ENCODE measurements around the gene CHD2. TPM values are rescaled to one million over a fixed set of nuclear protein-coding genes. Genes with fewer than 3 reads are reported as not detected.

Gene CHD2
- total RNA-seq, 1 donor from 2014 or later, result 108 TPM

DNA sequence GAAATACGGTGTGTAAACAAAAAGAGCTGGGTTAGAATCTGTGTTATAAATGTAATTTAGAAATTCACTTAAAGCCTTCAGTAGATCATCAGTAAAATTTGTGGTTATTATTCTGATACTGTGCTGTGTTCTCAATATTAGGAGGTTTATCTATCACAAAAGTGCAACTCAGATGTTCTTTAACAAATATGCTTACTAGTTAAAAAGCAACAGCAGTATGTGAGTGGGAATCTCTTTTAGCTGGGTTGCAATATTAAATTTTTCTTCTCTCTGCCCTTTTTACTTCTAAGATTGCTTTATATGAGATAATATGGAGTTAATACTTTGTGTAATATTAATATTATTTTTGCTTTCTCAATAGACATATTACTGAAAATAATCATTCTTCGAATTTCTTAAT lies 53.4 kb downstream of the CHD2 start:
- no peak for FAIRE-seq
- DNase-seq (ENCODE audit: low spot score in 2 of 2), result no peak

DNA sequence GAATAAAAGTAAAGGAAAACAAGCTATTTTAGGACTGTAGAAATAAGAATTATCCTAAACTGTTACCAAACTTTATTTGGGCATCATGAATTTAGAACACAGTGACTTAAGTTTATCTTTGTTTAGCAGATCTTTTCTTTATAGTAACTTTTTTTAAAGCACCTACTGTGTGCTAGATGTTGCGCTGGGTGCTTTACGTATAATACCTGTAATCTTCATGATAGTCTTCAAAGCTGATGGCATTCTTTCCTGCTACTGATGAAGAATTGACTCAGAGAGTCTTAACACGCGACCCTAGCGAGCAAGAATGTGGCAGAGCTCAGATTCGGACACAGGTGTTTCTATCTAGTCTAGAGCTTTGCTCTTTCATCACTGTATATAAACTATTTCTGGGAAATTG lies 53.9 kb downstream of the CHD2 start:
- DNase-seq (ENCODE audit: low spot score in 2 of 2) (no peak), FAIRE-seq (no peak)

DNA sequence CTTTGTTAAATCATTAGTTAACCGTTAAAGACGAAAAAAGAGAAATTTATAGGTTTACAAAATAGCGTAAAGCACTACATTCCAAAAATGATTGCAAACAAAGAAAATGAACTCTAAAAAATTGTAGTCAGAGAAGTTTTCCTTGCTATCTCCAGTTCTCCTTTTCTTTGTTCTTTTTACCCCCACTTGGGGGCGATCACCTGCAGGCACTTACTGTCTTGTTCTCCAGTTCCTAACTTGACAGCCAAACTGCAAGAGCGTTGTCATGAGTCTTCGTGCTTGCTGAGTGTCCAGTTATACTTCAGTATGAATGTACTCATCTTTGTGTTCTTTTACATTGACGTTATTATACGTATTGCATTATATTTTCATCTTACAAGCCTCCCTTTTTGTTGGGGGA lies 54.5 kb downstream of the CHD2 start:
- FAIRE-seq, result no peak

DNA sequence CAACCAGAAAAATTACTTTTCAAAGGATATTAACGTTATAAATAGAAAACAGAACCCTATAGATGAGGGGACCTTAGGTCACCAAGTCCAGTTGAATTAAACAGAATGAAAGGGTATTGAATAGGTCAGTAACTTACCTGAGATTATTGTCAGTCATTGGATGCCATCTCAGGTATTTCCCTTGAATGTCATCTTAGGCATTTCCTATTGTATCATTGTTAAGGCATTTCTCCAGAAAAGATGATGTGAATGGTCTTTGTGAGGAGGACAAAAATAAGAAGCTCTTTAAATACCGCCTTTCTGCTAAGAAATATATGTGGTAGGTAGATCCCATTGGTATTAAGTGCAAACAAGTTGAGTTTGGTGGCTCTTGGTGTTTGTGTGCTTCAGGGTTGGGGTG lies 55.6 kb downstream of the CHD2 start:
- DNase-seq (ENCODE audit: low spot score in 2 of 2), result no peak
- FAIRE-seq, result no peak

More for the DNA sequence above, 54.5 kb downstream of the CHD2 start:
- DNase-seq (ENCODE audit: low spot score in 2 of 2), result no peak

DNA sequence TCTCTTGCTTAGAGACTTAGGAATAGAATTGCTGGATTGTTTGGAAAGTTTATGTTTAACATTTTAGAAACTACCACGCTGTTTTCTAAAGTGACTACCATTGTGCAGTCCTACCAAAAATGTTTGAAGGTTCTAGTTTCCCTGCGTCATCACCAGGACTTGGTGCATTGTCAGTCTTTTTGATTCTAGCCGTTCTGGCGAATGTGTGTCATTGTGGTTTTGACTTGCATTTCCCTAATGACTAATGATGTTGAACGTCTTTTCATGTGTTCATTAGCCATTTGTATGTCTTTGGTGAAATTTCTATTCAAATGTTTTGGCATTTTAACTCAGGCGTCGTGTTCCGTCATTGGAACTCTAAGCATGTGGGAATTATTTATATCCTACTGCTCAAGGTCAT lies 58.0 kb downstream of the CHD2 start:
- FAIRE-seq, result no peak
- no peak for DNase-seq (ENCODE audit: low spot score in 2 of 2)

DNA sequence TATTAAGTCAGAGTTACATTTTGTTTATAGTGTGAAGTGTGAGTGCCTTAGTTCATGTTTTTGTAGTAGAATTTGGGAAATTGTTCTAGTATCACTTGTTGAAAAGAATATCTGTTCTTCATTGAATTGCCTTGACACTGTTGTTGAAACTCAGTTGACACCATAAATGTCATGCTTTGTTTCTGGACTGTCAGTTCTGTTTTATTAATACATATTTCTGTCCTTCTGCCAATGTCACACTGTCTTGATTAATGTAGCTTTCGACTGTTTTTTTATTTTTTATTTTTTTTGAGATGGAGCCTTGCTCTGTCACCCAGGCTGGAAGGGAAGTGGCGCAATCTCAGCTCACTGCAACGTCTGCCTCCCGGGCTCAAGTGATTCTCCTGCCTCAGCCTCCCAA lies 59.1 kb downstream of the CHD2 start:
- FAIRE-seq, result no peak
- no peak for DNase-seq (ENCODE audit: low spot score in 2 of 2)

DNA sequence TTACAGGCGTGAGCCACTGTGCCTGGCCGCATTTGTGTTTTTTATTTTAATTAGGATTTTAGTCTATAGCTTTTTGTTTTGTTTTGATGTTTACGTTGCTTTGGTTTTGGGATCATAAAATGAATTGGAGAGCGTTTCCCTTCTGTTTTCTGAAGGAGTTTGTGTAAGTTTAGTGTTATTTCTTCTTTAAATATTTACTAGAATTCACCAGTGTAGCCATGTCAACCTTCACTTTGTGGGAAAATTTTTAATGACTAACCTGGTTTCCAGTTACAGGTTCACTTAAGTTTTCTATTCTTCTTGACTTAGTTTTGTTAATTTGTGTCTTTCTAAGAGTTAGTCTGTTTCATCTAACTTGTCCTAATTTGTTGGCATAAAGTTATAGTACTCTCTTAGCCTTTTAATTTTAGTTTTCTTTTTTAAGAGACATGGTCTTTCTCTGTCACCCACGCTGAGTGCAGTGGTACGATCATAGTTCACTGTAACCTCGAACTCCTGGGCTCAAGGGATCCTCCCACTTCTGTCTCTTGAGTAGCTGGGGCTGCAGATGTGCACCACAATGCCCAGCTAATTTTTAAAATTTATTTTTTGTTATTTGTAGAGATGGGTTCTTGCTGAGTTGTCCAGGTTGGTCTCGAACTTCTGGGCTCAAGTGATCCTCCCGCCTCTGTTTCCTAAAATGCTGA lies 61.0 kb downstream of the CHD2 start:
- no peak for DNase-seq (ENCODE audit: low spot score in 2 of 2)
- FAIRE-seq, result no peak

DNA sequence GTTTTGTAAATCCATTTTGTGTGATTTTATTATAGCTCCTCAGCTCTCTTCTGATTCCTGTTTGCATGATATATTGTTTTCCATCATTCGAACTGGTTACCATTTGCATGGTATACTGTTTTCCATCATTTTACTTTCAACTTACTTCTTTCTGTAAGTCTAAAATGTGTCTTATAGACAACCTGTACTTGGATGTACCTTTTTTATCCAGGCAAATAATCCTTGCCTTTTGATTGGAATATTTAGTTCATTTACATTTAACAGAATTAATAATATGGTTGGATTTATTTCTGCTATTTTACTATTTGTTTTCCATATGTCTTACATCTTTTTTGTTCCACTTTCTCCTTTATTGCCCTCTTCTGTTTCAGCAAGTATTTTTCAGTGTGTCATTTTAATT lies 62.8 kb downstream of the CHD2 start:
- FAIRE-seq, result no peak
- DNase-seq (ENCODE audit: low spot score in 2 of 2), result no peak

DNA sequence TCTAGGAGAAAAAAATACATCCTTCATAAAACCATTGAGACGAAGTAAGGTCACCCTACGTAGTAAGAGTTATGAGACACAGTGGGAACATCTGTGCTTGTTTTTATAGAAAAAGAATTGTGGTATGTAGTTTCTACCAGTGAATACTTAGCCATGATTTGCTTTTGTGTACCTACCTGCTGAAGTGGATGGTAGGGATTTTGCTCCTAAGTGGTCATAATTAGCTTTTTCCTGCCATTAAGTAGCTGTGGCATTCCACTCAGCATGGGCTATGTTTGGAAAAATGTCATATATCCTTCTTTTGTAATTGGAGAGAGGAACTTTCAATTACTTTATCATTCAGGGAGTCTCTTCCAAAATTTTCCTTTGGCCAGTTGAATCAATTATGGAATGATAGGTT lies 63.7 kb downstream of the CHD2 start:
- DNase-seq (ENCODE audit: low spot score in 2 of 2), result no peak
- no peak for FAIRE-seq

DNA sequence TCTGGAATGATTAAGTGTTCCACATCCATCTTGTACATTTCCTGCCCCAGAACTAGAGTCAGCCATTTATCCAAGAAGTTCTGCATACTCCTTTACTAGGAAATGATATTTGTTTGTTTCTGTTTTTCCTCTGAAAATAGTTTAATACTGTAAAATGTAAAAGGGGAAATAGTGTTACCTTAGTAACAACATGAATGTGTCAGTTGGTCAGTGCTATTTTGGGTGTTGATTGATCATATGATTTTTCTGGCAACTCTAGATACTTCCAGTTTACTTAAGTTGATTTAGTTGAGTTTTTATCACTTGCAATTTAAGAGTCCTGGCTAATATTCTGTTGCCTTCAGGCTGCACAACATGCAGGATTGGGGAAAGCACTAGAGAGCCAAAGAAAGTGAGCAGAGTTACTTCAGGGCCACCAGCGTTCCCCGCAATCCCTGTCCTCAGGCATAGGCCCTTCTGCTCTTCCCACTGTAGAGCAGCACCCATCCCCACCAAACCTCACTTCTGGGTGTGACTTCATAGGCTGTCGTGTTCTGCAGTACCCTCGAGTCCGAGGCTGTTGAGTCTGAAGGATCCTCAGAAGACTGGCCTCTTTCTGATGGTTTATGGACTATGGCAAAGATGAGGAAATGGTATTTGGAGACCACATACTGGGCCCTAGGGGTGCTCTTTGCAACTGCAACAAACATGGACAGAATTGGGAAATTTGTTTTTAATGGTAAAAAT lies 69.0 kb downstream of the CHD2 start:
- DNase-seq (ENCODE audit: low spot score in 2 of 2) (no peak), FAIRE-seq (no peak)

DNA sequence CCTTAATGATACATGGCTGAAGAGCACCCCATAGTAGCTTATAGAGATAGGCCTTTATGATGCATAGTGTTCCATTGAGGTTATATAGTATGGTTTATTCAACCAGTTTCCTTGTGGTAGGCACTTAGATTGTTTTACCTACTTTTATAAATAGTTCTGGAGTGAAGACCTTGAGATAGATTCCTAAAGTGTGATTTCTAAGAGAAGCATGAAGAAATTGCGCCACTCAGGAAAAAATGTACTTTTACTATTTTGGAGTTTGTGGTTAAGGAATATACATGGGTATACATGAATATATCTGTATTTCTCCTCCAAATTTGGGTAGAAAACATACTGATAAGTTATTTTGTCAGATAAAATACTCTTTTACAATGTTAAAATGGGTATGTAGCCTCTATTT lies 70.5 kb downstream of the CHD2 start:
- no peak for DNase-seq (ENCODE audit: low spot score in 2 of 2)
- FAIRE-seq, result no peak

DNA sequence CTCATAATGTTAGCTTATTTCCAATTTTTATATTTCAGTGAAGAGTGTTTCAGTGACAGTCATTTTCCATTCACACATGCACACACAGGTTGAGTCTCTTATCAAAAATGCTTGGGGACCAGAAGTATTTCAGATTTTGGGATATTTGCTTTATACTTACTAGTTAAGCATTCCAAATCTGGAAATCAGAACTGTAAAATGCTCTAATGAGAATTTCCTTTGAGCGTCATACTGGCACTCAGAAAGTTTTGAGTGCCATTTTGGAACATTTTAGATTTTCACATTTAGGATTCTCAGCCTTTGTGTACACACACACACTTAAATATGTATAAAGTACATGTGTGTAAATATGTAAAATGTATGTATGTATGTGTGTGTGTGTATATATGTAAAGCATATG lies 71.0 kb downstream of the CHD2 start:
- DNase-seq (ENCODE audit: low spot score in 2 of 2), result no peak
- FAIRE-seq, result no peak

DNA sequence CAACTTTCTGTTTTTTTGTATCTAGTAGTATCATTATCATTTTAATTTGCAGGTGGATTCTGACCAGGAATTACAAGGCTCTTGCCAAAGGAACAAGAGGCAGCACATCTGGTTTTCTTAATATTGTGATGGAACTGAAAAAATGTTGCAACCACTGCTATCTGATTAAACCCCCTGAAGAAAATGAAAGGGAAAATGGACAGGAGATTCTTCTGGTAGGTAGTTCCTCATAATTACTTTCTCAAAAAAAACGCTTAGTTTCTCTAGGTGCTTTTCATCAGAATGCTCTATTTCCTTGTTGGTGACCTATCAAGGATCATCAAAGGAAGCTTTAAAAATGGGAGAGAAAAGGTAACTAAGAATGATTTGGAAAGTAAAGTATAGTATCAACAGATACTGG lies 71.6 kb downstream of the CHD2 start:
- FAIRE-seq (no peak), DNase-seq (ENCODE audit: low spot score in 2 of 2) (no peak)

DNA sequence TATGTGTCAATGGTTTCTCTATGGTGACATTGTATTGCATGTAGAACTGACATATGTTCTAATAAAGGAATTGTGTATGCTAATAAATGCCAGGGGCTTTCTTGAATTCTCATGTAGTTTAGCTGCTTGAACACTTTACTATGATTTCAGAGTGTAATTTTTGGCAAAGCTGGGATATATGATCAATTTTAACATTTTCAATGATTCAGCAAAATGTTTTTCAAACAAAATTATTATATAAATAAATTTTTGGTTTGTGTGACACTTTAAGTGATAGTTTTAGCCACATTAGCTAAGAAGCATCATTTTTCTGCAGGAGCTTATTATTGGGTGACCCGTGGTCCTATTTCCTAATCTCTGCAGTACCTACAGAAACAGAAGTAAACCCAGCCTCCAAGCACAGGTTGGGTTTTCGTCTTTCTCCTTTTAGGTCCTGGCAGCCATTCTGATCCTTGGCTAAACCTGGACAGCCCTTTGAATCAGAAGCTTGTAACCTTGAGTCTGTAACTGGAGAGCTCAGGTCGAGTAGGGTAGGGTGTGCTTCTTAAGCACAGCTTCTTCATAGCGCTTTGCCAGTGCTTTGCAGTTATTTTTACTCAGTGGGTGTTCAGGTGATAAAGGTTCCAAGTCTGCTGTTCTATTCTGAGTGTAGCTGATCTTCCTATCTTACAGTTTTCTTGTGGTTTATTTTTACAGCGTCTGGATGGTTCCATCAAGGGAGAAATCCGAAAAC lies 74.2 kb downstream of the CHD2 start:
- DNase-seq (ENCODE audit: low spot score in 2 of 2) (no peak), FAIRE-seq (no peak)

DNA sequence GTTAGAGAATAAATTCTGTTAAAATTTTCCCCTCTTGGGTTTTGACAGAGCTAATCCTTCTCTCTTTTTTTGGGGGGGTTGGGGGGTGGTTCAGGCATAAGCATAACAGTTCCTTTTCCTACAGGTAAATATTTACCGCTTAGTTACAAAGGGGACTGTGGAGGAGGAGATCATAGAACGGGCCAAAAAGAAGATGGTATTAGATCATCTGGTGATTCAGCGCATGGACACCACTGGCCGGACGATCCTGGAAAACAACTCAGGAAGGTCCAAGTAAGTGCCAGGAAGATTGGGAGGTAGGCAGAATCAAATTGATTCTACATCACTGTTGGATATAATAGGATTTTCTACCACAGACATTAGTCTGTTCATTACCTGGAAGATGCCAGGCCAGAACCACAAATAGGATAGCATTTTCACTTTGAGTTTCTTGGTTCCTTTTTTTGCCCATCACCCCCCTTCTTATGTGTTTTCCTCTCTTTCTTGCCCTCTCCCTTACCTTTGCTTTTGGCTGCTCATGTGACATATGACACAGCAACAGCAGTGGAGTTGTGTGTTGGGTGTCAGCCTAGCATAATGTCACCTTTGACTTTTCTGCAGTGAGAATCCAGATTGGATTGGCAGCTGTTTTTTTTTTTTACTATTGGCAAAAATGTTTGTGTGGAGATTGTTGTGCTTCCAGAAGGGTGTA lies 79.0 kb downstream of the CHD2 start:
- FAIRE-seq, result no peak
- no peak for DNase-seq (ENCODE audit: low spot score in 2 of 2)

DNA sequence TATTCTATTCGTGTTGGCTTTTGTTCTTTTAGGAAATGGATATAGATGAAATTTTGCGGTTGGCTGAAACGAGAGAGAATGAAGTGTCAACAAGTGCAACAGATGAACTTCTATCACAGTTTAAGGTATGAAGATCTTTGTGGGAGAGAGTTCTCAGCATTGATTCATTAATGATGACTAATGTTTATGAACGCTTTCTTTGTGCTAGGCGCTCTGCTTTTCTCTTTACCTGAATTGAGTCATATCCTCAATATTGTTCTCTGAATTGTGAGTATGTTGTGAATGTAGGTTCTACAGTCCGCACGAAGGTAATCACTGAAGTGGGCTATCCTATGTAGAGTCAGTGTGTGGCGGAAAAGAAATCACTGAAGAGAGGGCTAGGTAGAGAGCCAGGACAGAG lies 81.2 kb downstream of the CHD2 start:
- FAIRE-seq (no peak), DNase-seq (ENCODE audit: low spot score in 2 of 2) (no peak)

DNA sequence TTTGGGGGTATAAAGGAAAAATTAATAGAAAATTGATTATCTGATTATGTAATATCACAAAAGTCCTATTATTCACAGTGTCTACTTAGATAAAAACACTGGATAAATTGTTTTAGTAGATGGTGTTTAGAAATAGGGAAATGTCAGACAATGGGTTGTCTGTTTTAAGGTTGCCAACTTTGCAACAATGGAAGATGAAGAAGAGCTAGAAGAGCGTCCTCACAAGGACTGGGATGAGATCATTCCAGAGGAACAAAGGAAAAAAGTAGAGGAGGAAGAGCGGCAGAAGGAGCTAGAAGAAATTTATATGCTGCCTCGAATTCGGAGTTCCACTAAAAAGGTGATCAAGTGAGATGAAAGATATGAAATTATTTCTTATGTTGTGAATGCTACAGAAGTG lies 84.0 kb downstream of the CHD2 start:
- DNase-seq (ENCODE audit: low spot score in 2 of 2), result peak in 1 of 2 donors; percentile 13
- peak; percentile 87 for FAIRE-seq

DNA sequence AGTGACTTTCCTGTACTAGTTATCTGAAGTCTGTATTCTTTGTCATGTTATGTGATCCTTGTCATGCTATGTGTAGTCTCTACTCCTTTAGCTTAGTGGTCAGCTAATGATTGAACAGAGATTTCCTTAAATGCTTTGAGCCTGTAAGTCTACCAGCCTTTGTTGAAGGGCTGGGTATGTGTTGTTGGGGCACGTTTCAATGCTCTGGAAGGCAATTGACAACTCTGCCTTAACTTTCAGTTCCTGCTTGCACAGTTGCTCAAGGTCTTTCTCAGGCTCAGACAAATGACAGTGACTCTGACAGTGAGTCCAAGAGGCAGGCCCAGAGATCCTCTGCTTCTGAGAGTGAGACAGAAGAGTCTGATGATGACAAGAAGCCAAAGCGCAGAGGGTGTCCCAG lies 89.3 kb downstream of the CHD2 start:
- no peak for DNase-seq (ENCODE audit: low spot score in 2 of 2)
- FAIRE-seq, result no peak

DNA sequence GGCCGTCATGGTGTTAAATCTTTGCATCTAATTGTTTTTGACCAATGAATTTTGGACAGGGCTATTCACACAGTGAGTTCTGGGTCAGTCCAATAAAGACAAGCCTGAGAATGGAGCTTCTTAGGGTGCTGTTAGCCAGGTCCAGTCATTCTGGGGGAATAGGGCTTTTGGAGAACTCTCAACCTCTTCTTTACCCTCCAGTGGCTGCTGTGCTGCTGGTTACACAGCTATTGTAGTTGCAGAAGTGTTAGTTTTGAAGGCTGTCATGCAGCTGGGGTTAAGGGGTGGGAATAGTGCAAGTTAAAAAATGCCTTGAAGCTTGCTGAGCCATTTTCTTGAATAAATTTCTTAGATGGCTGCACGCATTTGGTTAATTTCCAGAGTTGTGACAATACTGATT lies 89.9 kb downstream of the CHD2 start:
- no peak for DNase-seq (ENCODE audit: low spot score in 2 of 2)
- no peak for FAIRE-seq

DNA sequence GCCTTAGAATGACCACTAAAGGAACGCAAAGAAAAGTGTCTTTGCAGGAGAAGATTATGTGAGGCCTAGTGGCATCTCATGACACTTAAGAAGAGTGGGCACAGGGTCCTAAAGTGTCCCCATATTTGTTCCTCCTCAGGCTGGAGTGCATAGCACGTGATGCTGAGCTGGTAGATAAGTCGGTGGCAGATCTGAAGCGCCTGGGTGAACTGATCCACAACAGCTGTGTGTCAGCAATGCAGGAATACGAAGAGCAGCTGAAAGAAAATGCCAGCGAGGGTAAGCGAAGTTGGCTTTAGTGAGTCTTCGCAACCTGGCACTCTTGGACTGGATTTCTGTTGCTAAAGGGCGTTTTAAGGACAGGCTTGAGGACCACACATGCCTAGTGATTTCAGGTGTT lies 92.6 kb downstream of the CHD2 start:
- FAIRE-seq (no peak), DNase-seq (ENCODE audit: low spot score in 2 of 2) (no peak)

DNA sequence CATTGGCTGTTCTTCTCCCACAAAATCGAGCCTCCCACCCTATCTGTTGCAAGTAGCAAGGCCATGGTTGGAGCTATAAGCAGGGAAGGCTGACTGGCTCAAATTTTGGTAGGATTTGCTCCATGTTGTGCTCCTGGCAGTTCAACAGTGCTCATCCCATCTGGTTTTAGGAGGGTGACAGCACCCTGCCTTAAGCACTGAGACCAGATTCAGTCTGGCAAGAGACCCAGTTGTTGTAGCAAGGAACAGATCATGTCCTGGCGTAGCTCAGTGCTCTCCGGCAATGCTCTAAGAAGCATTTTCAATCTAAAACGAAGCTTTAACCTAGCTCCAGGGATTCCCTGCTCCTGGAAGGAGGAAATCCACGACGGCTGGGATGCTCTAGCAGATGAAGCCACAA lies 97.7 kb downstream of the CHD2 start:
- FAIRE-seq, result no peak

More for the DNA sequence above, 97.7 kb downstream of the CHD2 start:
- no peak for DNase-seq (ENCODE audit: low spot score in 2 of 2)

Measured in frontal cortex (tissue), 4 donors.